OCI-LY3 (cell line): ENCODE measurements around the gene SART3.

Experiments used
- H2AFZ ChIP-seq: fragments of 200-600, 300-600 bp; shearing (Covaris generic); 2 replicates; pipeline ENCODE4 v1.6.0; 2014; ENCODE audit warnings: antibody characterized with exemption, low read depth, low read length
- H3K27ac ChIP-seq: fragments of 200-600, 300-600 bp; sonication (generic); 2 replicates; pipeline ENCODE4 v1.5.1; 2014; ENCODE audit warnings: mild to moderate bottlenecking, low read length, moderate library complexity, mixed read lengths
- H3K27me3 ChIP-seq: fragments of 200-600, 300-600 bp; sonication (generic); 2 replicates; pipeline ENCODE4 v1.6.1; 2014; ENCODE audit warnings: low read depth, low read length, mixed read lengths
- H3K36me3 ChIP-seq: fragments of 200-600, 300-600 bp; sonication (generic); replicated peaks from 2 replicates; pipeline ENCODE3; 2014; ENCODE audit warnings: low read depth, low read length, mixed read lengths
- H3K4me1 ChIP-seq: fragments of 300-600, 200-600 bp; sonication (generic); 2 replicates; pipeline ENCODE4 v1.6.1; 2014; ENCODE audit warnings: low read length, mixed read lengths
- H3K4me2 ChIP-seq: fragments of 200-600, 300-600 bp; sonication (generic); 2 replicates; pipeline ENCODE4 v1.6.1; 2014; ENCODE audit warnings: low read length, mixed read lengths
- H3K4me3 ChIP-seq: fragments of 300-600, 200-600 bp; sonication (generic); 2 replicates; pipeline ENCODE4 v1.5.1; 2014; ENCODE audit warnings: antibody characterized with exemption, mild to moderate bottlenecking, low read length, moderate library complexity
- H3K79me2 ChIP-seq: fragments of 300-600, 200-600 bp; shearing (Covaris generic); 2 replicates; pipeline ENCODE4 v1.6.1; 2014; ENCODE audit warnings: mild to moderate bottlenecking, low read length, mixed read lengths
- H3K9ac ChIP-seq: fragments of 300-600, 200-600 bp; shearing (Covaris generic); 2 replicates; pipeline ENCODE4 v1.6.0; 2014; ENCODE audit warnings: mild to moderate bottlenecking, low read length, moderate library complexity
- H3K9me3 ChIP-seq: fragments of 200-600, 300-600 bp; shearing (Covaris generic); 2 replicates; pipeline ENCODE4 v1.6.1; 2014; ENCODE audit warnings: low read length, mixed read lengths; ENCODE audit not compliant: insufficient read depth
- H4K20me1 ChIP-seq: fragments of 200-600, 300-600 bp; sonication (generic); 2 replicates; pipeline ENCODE4 v1.6.1; 2016; ENCODE audit warnings: low read length, mixed read lengths; ENCODE audit not compliant: insufficient read depth
- EZH2phosphoT487 ChIP-seq: fragments of 200-600 bp; shearing (Covaris generic); IDR thresholded peaks from 2 replicates; pipeline ENCODE4 v1.6.1; 2018; ENCODE audit warnings: antibody characterized with exemption, mixed run types, low read depth
- TF ChIP-seq, protein P1 (sequence below): fragments of 200-600, 300-600 bp; sonication (generic); IDR thresholded peaks from 2 replicates; pipeline ENCODE4 v1.5.1; 2014; ENCODE audit warnings: antibody characterized with exemption, low read length, low read depth

SART3 gene

DNA sequence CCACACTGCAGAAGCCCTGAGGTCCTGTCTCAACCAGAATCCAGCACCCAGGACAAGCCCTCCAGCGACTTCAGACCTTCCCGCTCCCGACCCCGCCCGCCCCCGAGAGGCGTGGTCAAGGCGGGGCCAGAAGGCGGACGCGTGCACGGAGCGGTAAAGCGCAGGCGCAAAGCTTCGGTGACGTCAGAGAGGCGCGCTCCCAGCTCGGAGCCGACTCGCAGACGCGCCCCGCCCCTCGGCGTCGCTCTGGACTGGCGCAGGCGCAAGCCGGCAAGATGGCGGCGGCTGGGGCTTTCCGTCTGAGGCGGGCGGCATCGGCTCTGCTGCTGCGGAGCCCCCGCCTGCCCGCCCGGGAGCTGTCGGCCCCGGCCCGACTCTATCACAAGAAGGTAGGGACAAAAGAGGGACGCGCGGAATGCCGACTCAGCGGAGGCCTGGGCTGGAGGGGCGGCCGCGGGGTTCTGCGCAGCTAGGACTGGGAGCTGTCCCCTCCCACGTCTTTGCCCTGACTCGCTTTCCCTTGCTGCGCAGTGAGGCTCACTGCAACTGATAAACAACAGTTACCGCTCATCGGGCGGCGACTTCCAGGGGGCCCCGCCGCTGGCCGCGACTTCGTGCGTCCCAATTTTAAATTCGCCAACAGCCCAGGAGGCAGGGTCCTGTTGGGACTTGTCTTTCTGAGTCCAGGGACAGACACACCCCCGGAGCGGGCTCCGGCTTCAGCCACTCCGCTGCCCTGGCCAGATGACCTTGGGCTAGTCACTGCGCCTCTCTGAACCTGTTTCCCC lies 1.6 kb upstream of the SART3 start, which contains the start of gene ISCU:
ISCU (plus strand) TSS at position 249 of the 788 bp plus-strand sequence; CDS start at position 276, 27 bp downstream.
- H3K79me2 ChIP-seq = peaks cover 66% of the 10 kb centered on the region
- no peaks in the 10 kb centered on the region for H3K9me3 ChIP-seq
- H3K27ac ChIP-seq = peak within 1 kb of the TSS; percentile 89
- H3K4me2 ChIP-seq = peak within 1 kb of the TSS; percentile 91
- no peaks in the 10 kb centered on the region for H3K27me3 ChIP-seq
- TF ChIP-seq, protein P1, sequence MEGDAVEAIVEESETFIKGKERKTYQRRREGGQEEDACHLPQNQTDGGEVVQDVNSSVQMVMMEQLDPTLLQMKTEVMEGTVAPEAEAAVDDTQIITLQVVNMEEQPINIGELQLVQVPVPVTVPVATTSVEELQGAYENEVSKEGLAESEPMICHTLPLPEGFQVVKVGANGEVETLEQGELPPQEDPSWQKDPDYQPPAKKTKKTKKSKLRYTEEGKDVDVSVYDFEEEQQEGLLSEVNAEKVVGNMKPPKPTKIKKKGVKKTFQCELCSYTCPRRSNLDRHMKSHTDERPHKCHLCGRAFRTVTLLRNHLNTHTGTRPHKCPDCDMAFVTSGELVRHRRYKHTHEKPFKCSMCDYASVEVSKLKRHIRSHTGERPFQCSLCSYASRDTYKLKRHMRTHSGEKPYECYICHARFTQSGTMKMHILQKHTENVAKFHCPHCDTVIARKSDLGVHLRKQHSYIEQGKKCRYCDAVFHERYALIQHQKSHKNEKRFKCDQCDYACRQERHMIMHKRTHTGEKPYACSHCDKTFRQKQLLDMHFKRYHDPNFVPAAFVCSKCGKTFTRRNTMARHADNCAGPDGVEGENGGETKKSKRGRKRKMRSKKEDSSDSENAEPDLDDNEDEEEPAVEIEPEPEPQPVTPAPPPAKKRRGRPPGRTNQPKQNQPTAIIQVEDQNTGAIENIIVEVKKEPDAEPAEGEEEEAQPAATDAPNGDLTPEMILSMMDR = no peak
- no peak for TF ChIP-seq EZH2phosphoT487
- peaks cover 23% of the 10 kb centered on the region for H4K20me1 ChIP-seq
- H3K4me3 ChIP-seq = peak within 1 kb of the TSS; percentile 91
- H3K4me1 ChIP-seq = peaks cover 51% of the 10 kb centered on the region
- H3K36me3 ChIP-seq = peaks cover 35% of the 10 kb centered on the region
- H3K9ac ChIP-seq = peak within 1 kb of the TSS; percentile 92
- peak within 1 kb of the TSS; percentile 73 for H2AFZ ChIP-seq

DNA sequence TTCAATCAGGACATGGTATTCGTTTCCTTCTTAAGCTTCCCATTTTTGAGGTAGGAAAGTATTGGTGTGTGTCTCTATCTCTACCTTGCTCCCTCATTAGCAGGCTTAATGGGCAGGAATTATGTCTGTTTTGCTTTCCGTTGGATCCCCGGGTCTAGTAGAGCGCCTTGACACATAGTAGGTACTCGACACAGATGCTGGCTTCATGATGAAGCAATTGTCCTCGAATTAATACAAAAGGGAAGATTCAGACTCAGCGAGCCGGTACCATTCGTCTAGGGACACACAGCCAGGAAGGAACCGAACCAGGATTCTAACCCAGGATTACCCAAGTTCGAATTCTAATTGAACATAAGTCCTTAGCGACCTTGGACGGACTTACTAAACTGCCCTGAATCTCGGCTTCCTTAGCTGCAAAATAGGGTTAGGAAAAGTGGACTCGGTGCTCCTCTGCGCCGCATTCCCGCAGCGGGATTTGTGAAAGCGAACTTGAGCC lies 927 bp upstream of the SART3 start:
- Histone ChIP-seq H3K36me3 (peaks cover 31% of the 10 kb centered on the region), H3K27me3 (no peaks in the 10 kb centered on the region), H2AFZ (peak overlapping the region; percentile 73), H3K27ac (peak overlapping the region; percentile 89), H3K9me3 (no peaks in the 10 kb centered on the region), H3K4me1 (peaks cover 45% of the 10 kb centered on the region), H3K9ac (peak overlapping the region; percentile 92), H3K4me2 (peak overlapping the region; percentile 80), H4K20me1 (peaks cover 28% of the 10 kb centered on the region), H3K4me3 (peak overlapping the region; percentile 91), H3K79me2 (peaks cover 73% of the 10 kb centered on the region)
- no peak for TF ChIP-seq EZH2phosphoT487
- TF ChIP-seq, protein P1 = no peak

DNA sequence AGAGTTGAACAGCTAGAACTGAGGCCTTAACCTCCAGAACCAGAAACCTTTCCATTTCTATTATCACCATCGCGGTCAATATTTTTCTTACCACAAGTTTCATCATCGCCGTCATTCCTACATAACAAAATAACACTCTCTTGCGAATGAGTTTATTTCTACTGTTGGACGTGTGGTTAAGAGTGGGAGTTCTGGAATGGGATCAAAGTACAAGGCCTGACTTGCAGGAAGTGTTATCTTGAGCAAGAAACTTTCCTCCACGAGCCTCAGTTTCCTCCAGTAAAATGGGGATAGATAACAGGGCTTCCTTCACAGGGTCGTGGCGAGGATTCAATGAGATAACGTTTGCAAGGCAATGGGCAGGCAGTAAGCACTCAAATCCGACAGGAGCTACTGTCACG lies 652 bp downstream of the SART3 start:
- peak overlapping the region; percentile 91 for H3K4me3 ChIP-seq
- peaks cover 88% of the 10 kb centered on the region for H3K79me2 ChIP-seq
- peak overlapping the region; percentile 80 for H3K4me2 ChIP-seq
- H3K36me3 ChIP-seq = peaks cover 25% of the 10 kb centered on the region
- peak overlapping the region; percentile 89 for H3K27ac ChIP-seq
- TF ChIP-seq EZH2phosphoT487 = no peak
- TF ChIP-seq, protein P1 = no peak
- no peaks in the 10 kb centered on the region for H3K9me3 ChIP-seq
- H3K27me3 ChIP-seq = no peaks in the 10 kb centered on the region
- no peak overlapping the region for H2AFZ ChIP-seq
- peaks cover 44% of the 10 kb centered on the region for H4K20me1 ChIP-seq
- H3K9ac ChIP-seq = peak overlapping the region; percentile 92
- H3K4me1 ChIP-seq = peaks cover 29% of the 10 kb centered on the region

DNA sequence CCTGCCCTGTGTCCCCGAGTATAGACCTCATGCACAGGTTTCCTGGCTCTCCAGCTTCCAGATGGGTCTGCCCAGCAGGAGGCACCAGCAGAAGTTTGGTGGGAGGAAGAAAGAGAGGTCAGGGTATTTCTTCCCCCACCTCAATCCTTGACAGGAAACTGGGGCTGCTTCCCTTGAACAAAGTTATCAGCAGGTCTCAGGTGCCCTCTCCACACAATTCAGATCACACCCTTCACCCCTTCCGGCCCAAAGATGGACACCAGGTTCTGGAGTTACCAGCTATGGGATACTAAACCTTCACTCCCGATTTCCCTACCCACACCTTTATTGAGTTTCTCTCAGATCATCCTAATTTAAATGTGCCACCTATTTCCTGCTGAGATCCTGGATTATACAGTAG lies 1.2 kb downstream of the SART3 start:
- peak overlapping the region; percentile 89 for H3K27ac ChIP-seq
- no peak overlapping the region for H2AFZ ChIP-seq
- TF ChIP-seq EZH2phosphoT487 = no peak
- TF ChIP-seq, protein P1 = no peak
- peaks cover 90% of the 10 kb centered on the region for H3K79me2 ChIP-seq
- H3K9me3 ChIP-seq = no peaks in the 10 kb centered on the region
- H4K20me1 ChIP-seq = peaks cover 49% of the 10 kb centered on the region
- peak overlapping the region; percentile 92 for H3K9ac ChIP-seq
- peaks cover 23% of the 10 kb centered on the region for H3K4me1 ChIP-seq
- no peaks in the 10 kb centered on the region for H3K27me3 ChIP-seq
- H3K36me3 ChIP-seq = peaks cover 21% of the 10 kb centered on the region
- H3K4me2 ChIP-seq = peak overlapping the region; percentile 80
- peak overlapping the region; percentile 91 for H3K4me3 ChIP-seq
